B cell (primary cell): Measurements from ENCODE around the gene PRPS1. TPM values are rescaled to one million over a fixed set of nuclear protein-coding genes. Genes with fewer than 3 reads are reported as not detected.

Experiments used
- ATAC-seq: fragments of 200-7000 bp; cut with Tn5 transposase; one replicate; pipeline ENCODE4 v1.10.0; 2021; ENCODE audit warnings: low read depth, mild to moderate bottlenecking, moderate number of reproducible peaks, moderate library complexity
- CTCF ChIA-PET: fragments of 350-600 bp; sonication (Branson Sonifier 250); formaldehyde crosslinking; loops from one replicate; lab custom pipeline; 2021; ENCODE audit warnings: antibody characterized with exemption, inconsistent platforms; lab: Charles Lee
- POLR2A ChIA-PET: fragments of 350-600 bp; sonication (Branson Sonifier 250); formaldehyde crosslinking; loops from one replicate; lab custom pipeline; 2021; ENCODE audit warnings: antibody characterized with exemption; lab: Charles Lee
- DNase-seq: peaks from one replicate; pipeline ENCODE4 v3.0.0; 2013
- H2AFZ ChIP-seq: 2 replicates; pipeline ENCODE4 v1.6.1; 2012; ENCODE audit warnings: mild to moderate bottlenecking, low read depth, low read length; ENCODE audit not compliant: insufficient read depth, poor library complexity, severe bottlenecking
- H3K27ac ChIP-seq, 2 donors: 1 replicate in 1 of 2; 2 replicates in 1 of 2; pipeline ENCODE4 v1.5.1; 2012 to 2013; ENCODE audit warnings: low read length in 2 of 2, mild to moderate bottlenecking in 2 of 2, moderate library complexity in 1 of 2
- H3K27me3 ChIP-seq, 4 experiments: fragments of 200-600 bp in 1 of 4; sonication (generic) in 1 of 4; replicated peaks in 1 of 4; 1 replicate in 2 of 4; 2 replicates in 2 of 4; pipeline versions ENCODE4 v1.6.1 to v1.7.0; 2013 to 2016; ENCODE audit warnings: low read length in 3 of 4, mild to moderate bottlenecking in 2 of 4, mixed read lengths in 1 of 4, moderate library complexity in 1 of 4; ENCODE audit not compliant: insufficient read depth in 4 of 4, control insufficient read depth in 3 of 4; ENCODE audit errors: control extremely low read depth in 1 of 4
- H3K36me3 ChIP-seq, 2 experiments: replicated peaks in 1 of 2; 1 replicate in 1 of 2; 2 replicates in 1 of 2; pipeline versions ENCODE4 v1.6.1 to v1.7.1; 2013; ENCODE audit warnings: low read length in 1 of 2; ENCODE audit not compliant: insufficient read depth in 2 of 2, control insufficient read depth in 1 of 2; ENCODE audit errors: control extremely low read depth in 1 of 2, extremely low read depth in 1 of 2
- H3K4me1 ChIP-seq, 2 donors: fragments of 200-600 bp in 1 of 2; sonication (generic) in 1 of 2; 1 replicate in 1 of 2; 2 replicates in 1 of 2; pipeline versions ENCODE4 v1.5.1 to v1.6.1; 2013 to 2017; ENCODE audit warnings: low read length in 2 of 2; ENCODE audit not compliant: control insufficient read depth in 2 of 2, insufficient read depth in 2 of 2
- H3K4me2 ChIP-seq: replicated peaks from 2 replicates; pipeline ENCODE3; 2012; ENCODE audit warnings: mild to moderate bottlenecking, low read depth, low read length; ENCODE audit not compliant: poor library complexity, severe bottlenecking
- H3K4me3 ChIP-seq, 5 experiments: fragments of 200-600 bp in 1 of 5; sonication (generic) in 1 of 5; 1 replicate in 3 of 5; 2 replicates in 2 of 5; pipeline versions ENCODE4 v1.5.1 to v1.7.0; 2011 to 2016; ENCODE audit warnings: low read length in 4 of 5, mild to moderate bottlenecking in 4 of 5, low read depth in 2 of 5, control low read depth in 1 of 5, moderate library complexity in 1 of 5; ENCODE audit not compliant: insufficient read depth in 1 of 5; ENCODE audit errors: control extremely low read depth in 1 of 5, extremely low read depth in 1 of 5
- H3K79me2 ChIP-seq: fragments of 200-600 bp; sonication (generic); one replicate; pipeline ENCODE4 v1.6.0; 2016; ENCODE audit warnings: low read length; ENCODE audit not compliant: control insufficient read depth, insufficient read depth
- H3K9ac ChIP-seq: fragments of 200-600 bp; sonication (generic); 2 replicates; pipeline ENCODE4 v1.6.1; 2017; ENCODE audit warnings: mild to moderate bottlenecking, low read length, moderate library complexity
- H3K9me3 ChIP-seq, 3 donors: one replicate each; pipeline versions ENCODE4 v1.6.1 to v1.7.1; 2013; ENCODE audit warnings: low read length in 2 of 3; ENCODE audit not compliant: control insufficient read depth in 2 of 3, insufficient read depth in 1 of 3; ENCODE audit errors: control extremely low read depth in 1 of 3
- H4K20me1 ChIP-seq: 2 replicates; pipeline ENCODE4 v1.6.0; 2012; ENCODE audit warnings: mild to moderate bottlenecking, low read length; ENCODE audit not compliant: insufficient read depth, control insufficient read depth, poor library complexity, severe bottlenecking
- H3K27ac Mint-ChIP-seq: one replicate; pipeline ENCODE4 v1.8.0; 2021; ENCODE audit warnings: mixed read lengths
- H3K27me3 Mint-ChIP-seq: one replicate; pipeline ENCODE4 v1.8.0; 2021; ENCODE audit warnings: mixed read lengths
- H3K4me1 Mint-ChIP-seq: one replicate; pipeline ENCODE4 v1.8.0; 2021; ENCODE audit warnings: mixed read lengths
- H3K4me3 Mint-ChIP-seq: one replicate; pipeline ENCODE4 v1.8.0; 2021; ENCODE audit warnings: mixed read lengths
- H3K9me3 Mint-ChIP-seq: one replicate; pipeline ENCODE4 v1.8.0; 2022; ENCODE audit warnings: mixed read lengths; ENCODE audit not compliant: insufficient read depth
- CTCF ChIP-seq: fragments of 200-600 bp; IDR thresholded peaks from one replicate; pipeline ENCODE4 v1.8.0; 2022; ENCODE audit warnings: antibody characterized with exemption, mild to moderate bottlenecking
- EZH2 ChIP-seq: IDR thresholded peaks from 2 replicates; pipeline ENCODE4 v1.6.1; 2012; ENCODE audit warnings: borderline replicate concordance, low read depth, mild to moderate bottlenecking, moderate library complexity, low read length; ENCODE audit not compliant: insufficient read depth, poor library complexity, severe bottlenecking
- WGBS: methylation state at CpG from one replicate; pipeline ENCODE4 v1.1.5; 2013; ENCODE audit warnings: missing lambda C conversion rate; ENCODE audit not compliant: insufficient coverage; 5-methylcytosine and 5-hydroxymethylcytosine counted together
- intact Hi-C: fragments of 100-400 bp; cut with micrococcal nuclease; formaldehyde crosslinking; loops from one replicate; pipeline ENCODE4 v1.10.0; 2022
- polyA plus RNA-seq: library from polyadenylated mRNA; depleted of rRNA; stranded (reverse); fragments of >200 nt; gene quantifications from 2 replicates; pipeline ENCODE4 v1.2.3, GENCODE V29; 2012
- total RNA-seq, 2 donors: library from RNA; stranded (reverse); fragments of 120-200 nt in 1 of 2; gene quantifications; 1 replicate in 1 of 2; 2 replicates in 1 of 2; pipeline versions ENCODE4 v1.2.3 to v1.2.4, GENCODE V29; 2013 to 2022

Gene PRPS1
- total and polyA plus RNA-seq, 2 donors (not counting 1 experiment from before 2014, with no cell fraction given) = 42.2 to 52.1 TPM

- 100% methylated on average over 5 of the region's 10 CpGs for WGBS
- no peaks in the 10 kb centered on the region for H3K4me1 ChIP-seq
- H3K27me3 ChIP-seq = no peaks in the 10 kb centered on the region
- no peaks in the 10 kb centered on the region for H3K36me3 ChIP-seq
- no peaks in the 10 kb centered on the region for H3K9me3 ChIP-seq
- H3K79me2 ChIP-seq = no peaks in the 10 kb centered on the region
- ATAC-seq (no peak), DNase-seq (no peak)
- H4K20me1 ChIP-seq = no peaks in the 10 kb centered on the region
- TF ChIP-seq CTCF (no peak), EZH2 (no peak)
- H3K4me2 ChIP-seq = no peak overlapping the region
- no peak overlapping the region for H3K9ac ChIP-seq
- CTCF ChIA-PET = no interaction called here
- Mint-ChIP-seq H3K4me1 (no peaks in the 10 kb centered on the region), H3K4me3 (no peak overlapping the region), H3K9me3 (no peaks in the 10 kb centered on the region), H3K27ac (no peak overlapping the region), H3K27me3 (no peaks in the 10 kb centered on the region)
- H3K4me3 ChIP-seq = no peak overlapping the region
- no peak overlapping the region for H3K27ac ChIP-seq
- POLR2A ChIA-PET = no interaction called here
- intact Hi-C loops = no loop called here
- no peak overlapping the region for H2AFZ ChIP-seq
Measured at GRCh38 chrX:107597791-107598190, 30.5 kb upstream of the PRPS1 start.

- no peak for DNase-seq
- Histone ChIP-seq H3K4me1 (no peaks in the 10 kb centered on the region), H3K27me3 (no peaks in the 10 kb centered on the region), H3K27ac (no peak overlapping the region), H3K36me3 (no peaks in the 10 kb centered on the region), H2AFZ (no peak overlapping the region), H4K20me1 (no peaks in the 10 kb centered on the region), H3K79me2 (no peaks in the 10 kb centered on the region), H3K4me2 (no peak overlapping the region), H3K9me3 (no peaks in the 10 kb centered on the region), H3K4me3 (no peak overlapping the region), H3K9ac (no peak overlapping the region)
- Mint-ChIP-seq H3K27me3 (no peaks in the 10 kb centered on the region), H3K27ac (no peak overlapping the region), H3K9me3 (no peaks in the 10 kb centered on the region), H3K4me3 (no peak overlapping the region), H3K4me1 (no peaks in the 10 kb centered on the region)
- ChIA-PET CTCF (no interaction called here), POLR2A (no interaction called here)
- intact Hi-C loops = no loop called here
- TF ChIP-seq EZH2 (no peak), CTCF (no peak)
- 100% methylated on average over 1 of the region's 5 CpGs for WGBS
- ATAC-seq = no peak
Measured at GRCh38 chrX:107599450-107599861, 28.9 kb upstream of the PRPS1 start.
